Transverse colon (tissue), 4 donors: Measurements from ENCODE around the gene KLK1. TPM values are rescaled to one million over a fixed set of nuclear protein-coding genes. Genes with fewer than 3 reads are reported as not detected.

Experiments used
- DNase-seq: peaks from one replicate; pipeline ENCODE4 v3.0.0-alpha.2; 2019
- H3K27ac ChIP-seq, 4 donors: fragments of 200-600 bp; sonication (generic); 2 replicates each; pipeline ENCODE4 v1.5.1; 2016 to 2018; ENCODE audit warnings: inconsistent platforms in 4 of 4
- H3K27me3 ChIP-seq: fragments of 200-600 bp; sonication (generic); 2 replicates; pipeline ENCODE4 v1.5.1; 2017; ENCODE audit warnings: inconsistent platforms
- H3K36me3 ChIP-seq, 4 donors: fragments of 200-600 bp; sonication (generic); 2 replicates each; pipeline ENCODE4 v1.5.1; 2017 to 2019; ENCODE audit warnings: inconsistent platforms in 4 of 4
- H3K4me1 ChIP-seq, 4 donors: fragments of 200-600 bp; sonication (generic); 2 replicates each; pipeline ENCODE4 v1.5.1; 2017 to 2020; ENCODE audit warnings: inconsistent platforms in 4 of 4
- H3K4me3 ChIP-seq, 4 donors: fragments of 200-600 bp; sonication (generic); 1 replicate in 1 of 4; 2 replicates in 3 of 4; pipeline versions ENCODE4 v1.5.1 to v1.6.1; 2017 to 2019; ENCODE audit warnings: inconsistent platforms in 4 of 4
- H3K9me3 ChIP-seq, 2 donors: fragments of 200-600 bp; sonication (generic); 2 replicates each; pipeline ENCODE4 v1.5.1; 2017 to 2019; ENCODE audit warnings: inconsistent platforms in 2 of 2
- EP300 ChIP-seq: sonication (generic); formaldehyde crosslinking; IDR thresholded peaks from one replicate; pipeline ENCODE4 v1.6.1; 2017; ENCODE audit warnings: antibody characterized with exemption, low read depth
- POLR2A ChIP-seq: fragments of 450-650 bp; IDR thresholded peaks from one replicate; pipeline ENCODE4 v1.6.1; 2016; ENCODE audit warnings: antibody characterized with exemption, mild to moderate bottlenecking, moderate library complexity
- POLR2AphosphoS5 ChIP-seq, 3 donors: sonication (generic); formaldehyde crosslinking; IDR thresholded peaks; one replicate each; pipeline ENCODE4 v1.6.1; 2016; ENCODE audit warnings: antibody characterized with exemption in 3 of 3
- WGBS, 2 donors: methylation state at CpG; one replicate each; pipeline ENCODE4 v1.1.5; 2018; ENCODE audit warnings: low coverage in 1 of 2; 5-methylcytosine and 5-hydroxymethylcytosine counted together
- in situ Hi-C, 4 donors: fragments of 200-750 bp; cut with MboI; loops; one replicate each; pipeline versions ENCODE4 v1.15.0 to v1.15.1; 2017; ENCODE audit warnings: low sequenced_read_pairs in 3 of 4, low pct_ligation_motif_present in 1 of 4, low pct_unique_long_range_greater_than_20kb in 1 of 4
- intact Hi-C: fragments of 100-400 bp; cut with DNase I; formaldehyde crosslinking; loops from one replicate; pipeline ENCODE4 v1.15.1; 2023; ENCODE audit warnings: low total_unique reads
- total RNA-seq, 4 donors: library from RNA; depleted of rRNA; stranded (reverse); fragments of >200 nt; gene quantifications; one replicate each; pipeline ENCODE4 v1.1.0, GENCODE V29; 2016
- TF ChIP-seq, protein P1 (sequence below), 5 experiments: fragments of 200-600 bp in 3 of 5; fragments of 450-650 bp in 2 of 5; sonication (generic) in 3 of 5; IDR thresholded peaks; 1 replicate in 2 of 5; 2 replicates in 3 of 5; pipeline ENCODE4 v1.5.1; 2016 to 2017; ENCODE audit warnings: antibody characterized with exemption in 5 of 5, inconsistent platforms in 3 of 5, mild to moderate bottlenecking in 2 of 5, moderate library complexity in 1 of 5

KLK1 gene
- total RNA-seq, 4 donors from 2014 or later, result 17.0 to 150 (median 35.4) TPM

- WGBS, 2 donors, result 57% methylated on average over 4 of the region's 4 CpGs; no CpG with 5 or more reads in 1 of the 2 donors
- TF ChIP-seq EP300 (no peak), POLR2AphosphoS5 (IDR thresholded peaks at IDR 0.05) (no peak), POLR2A (no peak)
- TF ChIP-seq, protein P1, sequence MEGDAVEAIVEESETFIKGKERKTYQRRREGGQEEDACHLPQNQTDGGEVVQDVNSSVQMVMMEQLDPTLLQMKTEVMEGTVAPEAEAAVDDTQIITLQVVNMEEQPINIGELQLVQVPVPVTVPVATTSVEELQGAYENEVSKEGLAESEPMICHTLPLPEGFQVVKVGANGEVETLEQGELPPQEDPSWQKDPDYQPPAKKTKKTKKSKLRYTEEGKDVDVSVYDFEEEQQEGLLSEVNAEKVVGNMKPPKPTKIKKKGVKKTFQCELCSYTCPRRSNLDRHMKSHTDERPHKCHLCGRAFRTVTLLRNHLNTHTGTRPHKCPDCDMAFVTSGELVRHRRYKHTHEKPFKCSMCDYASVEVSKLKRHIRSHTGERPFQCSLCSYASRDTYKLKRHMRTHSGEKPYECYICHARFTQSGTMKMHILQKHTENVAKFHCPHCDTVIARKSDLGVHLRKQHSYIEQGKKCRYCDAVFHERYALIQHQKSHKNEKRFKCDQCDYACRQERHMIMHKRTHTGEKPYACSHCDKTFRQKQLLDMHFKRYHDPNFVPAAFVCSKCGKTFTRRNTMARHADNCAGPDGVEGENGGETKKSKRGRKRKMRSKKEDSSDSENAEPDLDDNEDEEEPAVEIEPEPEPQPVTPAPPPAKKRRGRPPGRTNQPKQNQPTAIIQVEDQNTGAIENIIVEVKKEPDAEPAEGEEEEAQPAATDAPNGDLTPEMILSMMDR (IDR thresholded peaks at IDR 0.05), result no peak
Observed at GRCh38 chr19:50821248-50821612, 2.4 kb downstream of the KLK1 start.

GRCh38 chr19:50820549-50821247 is 2.9 kb downstream of the KLK1 start:
- Histone ChIP-seq H3K9me3 (no peaks in the 10 kb centered on the region), H3K4me1 (peaks cover 3 to 58% (median 41%) of the 10 kb centered on the region in 4 donors), H3K27me3 (peaks cover 69% of the 10 kb centered on the region), H3K36me3 (no peaks in the 10 kb centered on the region), H3K4me3 (peak overlapping the region in 3 of 4 donors; percentile 14 to 41 (median 34)), H3K27ac (peak overlapping the region; percentile 51 to 82 (median 79))
- peak; percentile 85 for DNase-seq
- TF ChIP-seq POLR2AphosphoS5 (IDR thresholded peaks at IDR 0.05), result peak in 1 of 3 donors; percentile 52
- TF ChIP-seq, protein P1 (IDR thresholded peaks at IDR 0.05), result no peak
- peak; percentile 57 for TF ChIP-seq POLR2A
- peak; percentile 24 for TF ChIP-seq EP300
- intact Hi-C loops, result no loop called here
- 5 to 8% methylated on average over 7 to 21 of the region's 21 CpGs for WGBS, 2 donors
- in situ Hi-C loops, result no loop called here

More at GRCh38 chr19:50821248-50821612, 2.4 kb downstream of the KLK1 start:
- peak overlapping the region in 1 of 4 donors; percentile 41 for H3K4me3 ChIP-seq
- in situ Hi-C loops (no loop called here), intact Hi-C loops (no loop called here)
- no peaks in the 10 kb centered on the region for H3K9me3 ChIP-seq
- peaks cover 66% of the 10 kb centered on the region for H3K27me3 ChIP-seq
- DNase-seq, result no peak
- peak overlapping the region; percentile 51 to 82 (median 79) for H3K27ac ChIP-seq
- peaks cover 3 to 58% (median 41%) of the 10 kb centered on the region in 4 donors for H3K4me1 ChIP-seq
- H3K36me3 ChIP-seq, result no peaks in the 10 kb centered on the region

DNA sequence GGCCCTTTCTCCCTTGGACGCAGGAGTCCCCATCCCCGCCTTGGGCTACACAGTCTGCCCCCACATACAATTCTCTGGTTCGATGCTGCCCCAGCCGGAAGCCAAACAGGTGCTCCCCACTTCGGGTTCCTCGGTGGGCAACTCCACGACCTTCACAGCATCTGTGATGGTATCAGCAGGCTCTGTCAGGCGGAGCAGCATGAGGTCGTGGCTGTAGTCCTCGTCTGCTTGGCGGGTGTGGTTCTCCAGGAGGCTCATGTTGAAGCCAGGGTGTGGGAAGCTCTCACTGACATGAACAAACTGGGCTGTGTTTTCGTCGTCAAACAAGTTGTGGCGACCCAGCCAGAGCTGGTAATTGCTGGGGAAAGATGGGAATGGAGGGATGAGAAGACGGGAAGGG is 3.5 kb downstream of the KLK1 start:
- no peaks in the 10 kb centered on the region for H3K36me3 ChIP-seq
- TF ChIP-seq, protein P1 (IDR thresholded peaks at IDR 0.05), result no peak
- no peak for TF ChIP-seq EP300
- no peak for TF ChIP-seq POLR2A
- TF ChIP-seq POLR2AphosphoS5 (IDR thresholded peaks at IDR 0.05), result no peak
- DNase-seq, result peak; percentile 43
- H3K4me1 ChIP-seq, result peaks cover 3 to 58% (median 41%) of the 10 kb centered on the region in 4 donors
- peaks cover 69% of the 10 kb centered on the region for H3K27me3 ChIP-seq
- intact Hi-C loops, result no loop called here
- H3K9me3 ChIP-seq, result no peaks in the 10 kb centered on the region
- WGBS, 2 donors, result 7% methylated on average over 15 of the region's 15 CpGs; no CpG with 5 or more reads in 1 of the 2 donors
- H3K27ac ChIP-seq, result peak overlapping the region; percentile 51 to 82 (median 79)
- peak overlapping the region in 3 of 4 donors; percentile 14 to 41 (median 34) for H3K4me3 ChIP-seq
- in situ Hi-C loops, result no loop called here

- no peak for DNase-seq
- peaks cover 69% of the 10 kb centered on the region for H3K27me3 ChIP-seq
- intact Hi-C loops, result no loop called here
- no peaks in the 10 kb centered on the region for H3K9me3 ChIP-seq
- TF ChIP-seq POLR2A (no peak), EP300 (no peak), POLR2AphosphoS5 (IDR thresholded peaks at IDR 0.05) (no peak)
- TF ChIP-seq, protein P1 (IDR thresholded peaks at IDR 0.05), result no peak
- peak overlapping the region in 3 of 4 donors; percentile 14 to 41 (median 34) for H3K4me3 ChIP-seq
- no peaks in the 10 kb centered on the region for H3K36me3 ChIP-seq
- 37% methylated on average over 6 of the region's 8 CpGs; no CpG with 5 or more reads in 1 of the 2 donors for WGBS, 2 donors
- in situ Hi-C loops, result no loop called here
- H3K4me1 ChIP-seq, result peaks cover 3 to 58% (median 41%) of the 10 kb centered on the region in 4 donors
- H3K27ac ChIP-seq, result peak overlapping the region; percentile 62 to 82 (median 79)
Observed at GRCh38 chr19:50819636-50820035, 4.0 kb downstream of the KLK1 start.
